Measurements from ENCODE around the gene DNAH5. TPM values are rescaled to one million over a fixed set of nuclear protein-coding genes. Genes with fewer than 3 reads are reported as not detected.

The DNAH5 gene
- total RNA-seq, 2 experiments from 2014 or later = not detected

GRCh38 chr5:13930541-13931171 is 13.8 kb downstream of the DNAH5 start:
- Mint-ChIP-seq H3K4me1 (no peaks in the 10 kb centered on the region), H3K4me3 (no peak overlapping the region), H3K9me3 (peaks cover 4% of the 10 kb centered on the region), H3K27me3 (no peaks in the 10 kb centered on the region), H3K27ac (no peak overlapping the region), H3K36me3 (no peaks in the 10 kb centered on the region)
- POLR2A ChIA-PET = no interaction called here
- DNase-seq (no peak), ATAC-seq (ENCODE audit: low read depth) (no peak)

GRCh38 chr5:13926731-13927130 is 17.8 kb downstream of the DNAH5 start:
- Mint-ChIP-seq H3K36me3 (no peaks in the 10 kb centered on the region), H3K27me3 (no peaks in the 10 kb centered on the region), H3K9me3 (peaks cover 5% of the 10 kb centered on the region), H3K4me3 (no peak overlapping the region), H3K27ac (no peak overlapping the region), H3K4me1 (no peaks in the 10 kb centered on the region)
- DNase-seq (no peak), ATAC-seq (ENCODE audit: low read depth) (no peak)
- POLR2A ChIA-PET = no interaction called here

- Mint-ChIP-seq H3K4me1 (no peaks in the 10 kb centered on the region), H3K36me3 (no peaks in the 10 kb centered on the region), H3K27ac (no peak overlapping the region), H3K4me3 (no peak overlapping the region), H3K27me3 (no peaks in the 10 kb centered on the region), H3K9me3 (peaks cover 5% of the 10 kb centered on the region)
- DNase-seq (no peak), ATAC-seq (ENCODE audit: low read depth) (no peak)
- POLR2A ChIA-PET = no interaction called here
Measured at GRCh38 chr5:13921578-13921977, 22.9 kb downstream of the DNAH5 start.

- no peak overlapping the region for H3K27ac Mint-ChIP-seq
- no peaks in the 10 kb centered on the region for H3K4me1 Mint-ChIP-seq
- H3K9me3 Mint-ChIP-seq = no peaks in the 10 kb centered on the region
- H3K4me3 Mint-ChIP-seq = no peak overlapping the region
- H3K27me3 Mint-ChIP-seq = no peaks in the 10 kb centered on the region
- POLR2A ChIA-PET = no interaction called here
- DNase-seq = no peak
- no peaks in the 10 kb centered on the region for H3K36me3 Mint-ChIP-seq
- no peak for ATAC-seq (ENCODE audit: low read depth)
Measured at GRCh38 chr5:13919786-13920185, 24.7 kb downstream of the DNAH5 start.

GRCh38 chr5:13919087-13919486 is 25.4 kb downstream of the DNAH5 start:
- DNase-seq (no peak), ATAC-seq (ENCODE audit: low read depth) (no peak)
- H3K4me1 Mint-ChIP-seq = no peaks in the 10 kb centered on the region
- POLR2A ChIA-PET = no interaction called here
- H3K27ac Mint-ChIP-seq = peak overlapping the region; percentile 42
- no peaks in the 10 kb centered on the region for H3K9me3 Mint-ChIP-seq
- H3K4me3 Mint-ChIP-seq = no peak overlapping the region
- no peaks in the 10 kb centered on the region for H3K36me3 Mint-ChIP-seq
- H3K27me3 Mint-ChIP-seq = no peaks in the 10 kb centered on the region

GRCh38 chr5:13917061-13917460 is 27.4 kb downstream of the DNAH5 start:
- no peaks in the 10 kb centered on the region for H3K27me3 Mint-ChIP-seq
- H3K4me1 Mint-ChIP-seq = no peaks in the 10 kb centered on the region
- DNase-seq (no peak), ATAC-seq (ENCODE audit: low read depth) (no peak)
- H3K36me3 Mint-ChIP-seq = no peaks in the 10 kb centered on the region
- no peak overlapping the region for H3K27ac Mint-ChIP-seq
- POLR2A ChIA-PET = no interaction called here
- H3K4me3 Mint-ChIP-seq = no peak overlapping the region
- H3K9me3 Mint-ChIP-seq = no peaks in the 10 kb centered on the region

GRCh38 chr5:13913962-13914361 is 30.5 kb downstream of the DNAH5 start:
- no peaks in the 10 kb centered on the region for H3K9me3 Mint-ChIP-seq
- no peaks in the 10 kb centered on the region for H3K27me3 Mint-ChIP-seq
- DNase-seq (no peak), ATAC-seq (ENCODE audit: low read depth) (no peak)
- H3K4me3 Mint-ChIP-seq = no peak overlapping the region
- H3K4me1 Mint-ChIP-seq = no peaks in the 10 kb centered on the region
- no peak overlapping the region for H3K27ac Mint-ChIP-seq
- no peaks in the 10 kb centered on the region for H3K36me3 Mint-ChIP-seq
- POLR2A ChIA-PET = no interaction called here

- H3K9me3 Mint-ChIP-seq = no peaks in the 10 kb centered on the region
- H3K4me3 Mint-ChIP-seq = no peak overlapping the region
- POLR2A ChIA-PET = no interaction called here
- ATAC-seq (ENCODE audit: low read depth) (no peak), DNase-seq (no peak)
- no peaks in the 10 kb centered on the region for H3K36me3 Mint-ChIP-seq
- no peaks in the 10 kb centered on the region for H3K4me1 Mint-ChIP-seq
- H3K27ac Mint-ChIP-seq = no peak overlapping the region
- no peaks in the 10 kb centered on the region for H3K27me3 Mint-ChIP-seq
Measured at GRCh38 chr5:13910637-13911288, 33.7 kb downstream of the DNAH5 start.

GRCh38 chr5:13910201-13910600 is 34.3 kb downstream of the DNAH5 start:
- no peak overlapping the region for H3K4me3 Mint-ChIP-seq
- no peaks in the 10 kb centered on the region for H3K36me3 Mint-ChIP-seq
- H3K9me3 Mint-ChIP-seq = no peaks in the 10 kb centered on the region
- ATAC-seq (ENCODE audit: low read depth) (no peak), DNase-seq (no peak)
- H3K4me1 Mint-ChIP-seq = no peaks in the 10 kb centered on the region
- H3K27ac Mint-ChIP-seq = no peak overlapping the region
- no peaks in the 10 kb centered on the region for H3K27me3 Mint-ChIP-seq
- POLR2A ChIA-PET = no interaction called here

- H3K4me1 Mint-ChIP-seq = no peaks in the 10 kb centered on the region
- no peak overlapping the region for H3K4me3 Mint-ChIP-seq
- DNase-seq (no peak), ATAC-seq (ENCODE audit: low read depth) (no peak)
- no peaks in the 10 kb centered on the region for H3K9me3 Mint-ChIP-seq
- no peaks in the 10 kb centered on the region for H3K36me3 Mint-ChIP-seq
- no peak overlapping the region for H3K27ac Mint-ChIP-seq
- H3K27me3 Mint-ChIP-seq = no peaks in the 10 kb centered on the region
- POLR2A ChIA-PET = no interaction called here
Measured at GRCh38 chr5:13909271-13909670, 35.2 kb downstream of the DNAH5 start.

GRCh38 chr5:13898569-13898968 is 45.9 kb downstream of the DNAH5 start:
- Mint-ChIP-seq H3K4me3 (no peak overlapping the region), H3K9me3 (peaks cover 3% of the 10 kb centered on the region), H3K4me1 (no peaks in the 10 kb centered on the region), H3K27me3 (no peaks in the 10 kb centered on the region), H3K36me3 (no peaks in the 10 kb centered on the region), H3K27ac (no peak overlapping the region)
- no peak for DNase-seq
- no peak for ATAC-seq (ENCODE audit: low read depth)
- POLR2A ChIA-PET = no interaction called here

- Mint-ChIP-seq H3K4me1 (no peaks in the 10 kb centered on the region), H3K4me3 (no peak overlapping the region), H3K27me3 (no peaks in the 10 kb centered on the region), H3K27ac (no peak overlapping the region), H3K36me3 (no peaks in the 10 kb centered on the region), H3K9me3 (peaks cover 4% of the 10 kb centered on the region)
- ATAC-seq (ENCODE audit: low read depth) = no peak
- DNase-seq = no peak
- POLR2A ChIA-PET = no interaction called here
Measured at GRCh38 chr5:13878357-13878756, 66.1 kb downstream of the DNAH5 start.

GRCh38 chr5:13866792-13867191 is 77.7 kb downstream of the DNAH5 start:
- H3K4me3 Mint-ChIP-seq = no peak overlapping the region
- H3K27ac Mint-ChIP-seq = no peak overlapping the region
- POLR2A ChIA-PET = no interaction called here
- no peaks in the 10 kb centered on the region for H3K36me3 Mint-ChIP-seq
- no peak for ATAC-seq (ENCODE audit: low read depth)
- no peaks in the 10 kb centered on the region for H3K4me1 Mint-ChIP-seq
- peak; percentile 39 for DNase-seq
- H3K9me3 Mint-ChIP-seq = peaks cover 8% of the 10 kb centered on the region
- H3K27me3 Mint-ChIP-seq = no peaks in the 10 kb centered on the region

- Mint-ChIP-seq H3K4me1 (no peaks in the 10 kb centered on the region), H3K27me3 (no peaks in the 10 kb centered on the region), H3K27ac (no peak overlapping the region), H3K4me3 (no peak overlapping the region), H3K9me3 (peaks cover 7% of the 10 kb centered on the region), H3K36me3 (no peaks in the 10 kb centered on the region)
- ATAC-seq (ENCODE audit: low read depth) = no peak
- no peak for DNase-seq
- POLR2A ChIA-PET = no interaction called here
Measured at GRCh38 chr5:13865312-13865711, 79.2 kb downstream of the DNAH5 start.

Measured in activated naive CD8-positive, alpha-beta T cell treated with anti-CD3 and anti-CD28 coated beads, Interleukin-2, amount 10 ng/mL, durations not matched to agents 7 days and 5 days (primary cell).